GM12801 (cell line): Measurements from ENCODE around the gene LAMC2.

Source experiments
- CTCF ChIP-seq: IDR thresholded peaks from one replicate; pipeline ENCODE4 v1.5.1; 2011; ENCODE audit warnings: control low read depth; ENCODE audit not compliant: insufficient read length; ENCODE audit errors: extremely low read depth

Gene LAMC2

GRCh38 chr1:183223467-183223866, 37.4 kb downstream of the LAMC2 start:
- TF ChIP-seq CTCF = no peak

GRCh38 chr1:183226361-183226760, 40.3 kb downstream of the LAMC2 start:
- no peak for TF ChIP-seq CTCF

- TF ChIP-seq CTCF = no peak
Measured at GRCh38 chr1:183226963-183227362, 40.9 kb downstream of the LAMC2 start.

GRCh38 chr1:183227422-183228346, 41.6 kb downstream of the LAMC2 start:
- TF ChIP-seq CTCF = no peak

- TF ChIP-seq CTCF = no peak
Measured at GRCh38 chr1:183228347-183229220, 42.5 kb downstream of the LAMC2 start.

GRCh38 chr1:183230413-183230812, 44.3 kb downstream of the LAMC2 start:
- TF ChIP-seq CTCF = no peak

GRCh38 chr1:183231545-183231944, 45.5 kb downstream of the LAMC2 start:
- no peak for TF ChIP-seq CTCF
